GM18508 (cell line): Measurements from ENCODE around the gene ACTR8.
"Not testable (repeated sequence)": the region's sequence is repeated elsewhere in the genome, so short reads cannot be mapped to it uniquely, and the experiment has no call there.

ENCODE experiments used
- ATAC-seq: cut with Tn5 transposase; IDR thresholded peaks from one replicate; pipeline ENCODE4 v1.9.1; 2021; ENCODE audit warnings: moderate number of reproducible peaks; ENCODE audit not compliant: insufficient read depth, unreplicated experiment

ACTR8 gene

GRCh38 chr3:53881691-53882593 is at the start of gene ACTR8:
ACTR8 (minus strand) TSS chr3:53882152; CDS start chr3:53882101, 51 bp downstream.
- peak; percentile 41 for ATAC-seq

- ATAC-seq, result not testable (repeated sequence)
These were observed 45.4 kb upstream of the ACTR8 start for GRCh38 chr3:53927208-53927872.

GRCh38 chr3:53921296-53921695 is 39.3 kb upstream of the ACTR8 start:
- ATAC-seq, result no peak

- ATAC-seq, result no peak
These were observed 37.8 kb upstream of the ACTR8 start for GRCh38 chr3:53919741-53920140.

GRCh38 chr3:53913401-53913800 is 31.4 kb upstream of the ACTR8 start:
- ATAC-seq, result no peak

GRCh38 chr3:53902711-53903110 is 20.8 kb upstream of the ACTR8 start:
- no peak for ATAC-seq

- no peak for ATAC-seq
These were observed 20.1 kb upstream of the ACTR8 start for GRCh38 chr3:53902067-53902466.

GRCh38 chr3:53900666-53901331 is 18.8 kb upstream of the ACTR8 start:
- ATAC-seq, result no peak

GRCh38 chr3:53899750-53900149 is 17.8 kb upstream of the ACTR8 start:
- ATAC-seq, result no peak

DNA sequence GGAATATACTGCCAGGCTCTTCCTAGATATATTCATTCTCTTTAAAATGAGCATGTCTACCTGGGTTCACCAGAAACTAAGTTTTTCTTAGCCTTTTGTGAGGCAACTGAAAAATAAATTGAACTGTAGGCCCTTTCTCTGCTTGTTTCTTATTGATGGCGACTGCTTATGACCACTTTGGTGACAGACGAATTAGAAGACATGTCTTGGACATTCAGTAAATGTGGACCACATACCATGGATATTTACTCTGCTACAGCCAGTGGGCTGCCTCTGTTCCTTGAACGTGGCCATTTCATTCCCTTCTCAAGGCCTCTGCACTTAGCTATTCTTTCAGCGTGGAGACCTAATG is 10.3 kb upstream of the ACTR8 start:
- ATAC-seq, result no peak

GRCh38 chr3:53891497-53892285 is 9.7 kb upstream of the ACTR8 start, which contains the start of gene SELENOK:
SELENOK (minus strand) TSS chr3:53891859.
- peak; percentile 93 for ATAC-seq

DNA sequence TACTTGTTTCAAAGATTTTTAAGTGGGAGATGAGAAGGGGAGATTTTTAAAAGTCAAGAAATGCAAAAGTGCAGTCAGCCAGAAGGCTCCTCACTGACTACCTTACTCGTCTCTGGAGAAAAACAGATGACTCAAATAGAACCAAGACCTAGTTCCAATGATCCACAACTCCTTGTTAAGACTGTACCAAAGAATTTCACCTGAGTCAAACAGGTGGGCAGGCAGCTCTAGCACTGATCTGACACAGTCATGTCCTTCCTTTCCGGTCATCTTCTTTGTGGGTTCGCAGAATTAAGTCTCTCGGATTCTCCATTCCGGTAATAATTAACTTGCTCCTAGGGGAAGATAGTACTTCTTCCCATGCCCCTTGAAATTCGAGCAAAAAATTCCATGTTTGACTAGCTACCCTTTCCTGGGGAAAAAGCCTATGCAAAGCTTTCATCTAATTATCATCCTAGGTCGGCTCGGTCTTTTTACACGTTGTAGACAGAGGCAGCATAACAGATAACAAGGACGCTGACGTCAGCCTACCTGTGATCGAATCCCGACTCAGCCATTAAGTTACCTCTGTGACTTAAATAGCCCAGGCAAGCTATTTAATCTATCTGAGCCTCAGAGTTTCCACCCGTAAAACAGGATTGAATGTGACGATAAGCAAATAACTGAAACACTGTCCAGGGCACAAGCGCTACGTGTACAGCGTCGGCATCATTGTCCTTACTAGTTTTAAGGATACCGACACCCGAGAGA is 8.9 kb upstream of the ACTR8 start:
- ATAC-seq, result no peak

GRCh38 chr3:53888232-53888631 is 6.3 kb upstream of the ACTR8 start:
- ATAC-seq, result no peak

GRCh38 chr3:53887446-53887845 is 5.5 kb upstream of the ACTR8 start:
- ATAC-seq, result no peak

GRCh38 chr3:53885239-53885638 is 3.3 kb upstream of the ACTR8 start:
- no peak for ATAC-seq

DNA sequence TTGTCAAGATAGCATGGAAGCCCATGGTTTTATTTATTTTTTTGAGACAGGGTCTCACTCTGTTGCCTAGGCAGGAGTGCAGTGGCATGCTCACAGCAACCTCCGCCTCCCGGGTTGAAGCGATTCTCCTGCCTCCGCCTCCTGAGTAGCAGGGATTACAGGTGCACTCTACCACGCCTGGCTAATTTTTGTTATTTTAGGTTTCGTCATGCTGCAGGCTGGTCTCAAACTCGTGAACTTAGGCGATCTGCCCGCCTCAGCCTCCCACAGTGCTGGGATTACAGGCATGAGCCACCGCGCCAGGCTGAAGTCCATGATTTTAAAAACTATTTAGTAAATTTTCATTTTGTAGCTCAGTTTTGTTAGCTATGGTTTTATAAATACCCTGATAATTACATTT is 2.7 kb upstream of the ACTR8 start:
- no peak for ATAC-seq

GRCh38 chr3:53883008-53883407 is 1.1 kb upstream of the ACTR8 start:
- no peak for ATAC-seq

- ATAC-seq, result no peak
These were observed 1.3 kb downstream of the ACTR8 start for GRCh38 chr3:53880396-53881345.
